SKM-1 (cell line): ENCODE data around the gene USP30.
"Not testable (repeated sequence)": the region's sequence is repeated elsewhere in the genome, so short reads cannot be mapped to it uniquely, and the experiment has no call there.

Experiments
- DNase-seq: peaks from one replicate; lab custom pipeline; 2025; ENCODE audit not compliant: unreplicated experiment; lab: John Stamatoyannopoulos, UW

Gene USP30

DNA sequence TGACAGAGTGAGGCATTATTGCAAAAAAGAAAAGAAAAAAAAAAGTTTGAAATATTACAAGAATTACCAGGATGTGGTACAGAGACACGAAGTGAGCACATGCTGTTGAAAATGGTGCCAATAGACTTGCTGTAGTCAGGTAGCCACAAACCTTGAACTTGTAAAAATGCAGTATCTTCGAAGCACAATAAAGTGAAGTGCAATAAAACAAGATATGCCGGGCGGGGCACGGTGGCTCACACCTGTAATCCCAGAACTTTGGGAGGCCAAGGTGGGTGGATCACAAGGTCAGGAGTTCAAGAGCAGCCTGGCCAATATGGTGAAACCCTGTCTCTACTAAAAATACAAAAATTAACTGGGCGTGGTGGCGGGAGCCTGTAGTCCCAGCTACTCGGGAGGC, 2.6 kb upstream of the USP30 start:
- not testable (repeated sequence) for DNase-seq

DNA sequence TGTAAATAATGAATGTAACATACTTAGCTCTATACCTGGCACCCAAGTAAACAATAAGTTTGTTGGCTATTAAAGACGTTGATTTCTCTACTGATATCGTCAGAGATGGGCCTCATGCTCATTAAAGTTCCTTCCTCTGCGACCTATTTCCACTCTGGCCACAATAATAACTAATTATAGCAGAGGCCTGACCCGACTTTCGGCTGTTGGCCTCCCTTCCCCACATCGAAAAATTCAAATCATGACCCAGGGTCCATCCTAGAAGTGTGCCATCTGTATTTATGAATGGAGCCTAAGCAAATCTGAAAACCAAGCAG, 321 bp upstream of the USP30 start:
- DNase-seq, result no peak

DNA sequence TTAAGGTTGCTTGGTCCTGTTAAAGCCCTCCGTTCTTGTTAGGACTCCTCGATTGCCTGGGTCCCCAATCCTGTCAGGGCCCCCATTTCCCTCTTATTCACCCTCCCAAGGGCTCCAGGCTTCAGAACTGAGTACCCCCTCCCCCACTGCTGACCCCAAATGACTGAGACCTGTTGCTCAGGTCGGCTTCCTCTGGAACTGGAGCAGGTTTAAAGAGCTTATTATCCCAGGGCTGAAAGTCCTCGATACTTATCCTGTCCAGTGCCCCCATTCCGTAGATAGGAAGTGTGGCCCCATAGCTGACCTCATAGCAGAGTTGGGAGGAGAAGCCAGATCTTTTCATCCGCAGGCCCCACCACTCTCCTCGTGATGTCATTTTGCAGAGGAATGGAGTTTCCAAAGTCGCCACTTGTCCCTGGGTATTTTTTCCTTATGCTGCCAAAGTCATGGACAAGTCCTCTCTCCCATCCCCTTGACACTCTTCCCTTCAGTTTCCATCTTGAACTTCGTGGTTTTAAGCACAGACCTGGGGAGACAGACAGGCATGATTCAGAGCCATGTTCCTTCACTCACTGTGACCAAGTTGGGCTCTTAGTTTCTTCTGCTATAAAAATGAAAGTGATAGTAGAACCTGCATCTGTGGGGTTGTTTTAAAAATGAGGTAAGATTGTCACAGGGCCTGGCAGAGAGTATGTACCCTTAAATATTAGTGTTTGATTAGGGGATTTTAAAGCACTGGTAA, 1.2 kb downstream of the USP30 start:
- no peak for DNase-seq

DNA sequence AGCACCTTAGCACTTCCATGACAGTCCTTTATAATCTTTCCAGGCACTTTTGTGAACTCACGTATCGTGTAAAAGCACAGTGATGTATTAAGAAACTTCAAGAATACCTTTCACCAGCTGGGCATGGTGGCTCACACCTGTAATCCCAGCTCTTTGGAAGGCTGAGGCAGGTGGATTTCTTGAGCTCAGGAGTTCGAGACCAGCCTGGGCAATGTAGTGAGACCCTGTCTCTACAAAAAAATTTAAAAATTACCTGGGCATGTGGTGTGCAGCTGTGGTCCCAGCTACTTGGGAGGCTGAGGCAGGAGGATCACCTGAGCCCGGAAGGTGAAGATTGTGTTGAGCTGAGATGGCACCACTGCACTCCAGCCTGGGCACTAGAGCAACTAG, 1.7 kb downstream of the USP30 start:
- DNase-seq, result not testable (repeated sequence)

DNA sequence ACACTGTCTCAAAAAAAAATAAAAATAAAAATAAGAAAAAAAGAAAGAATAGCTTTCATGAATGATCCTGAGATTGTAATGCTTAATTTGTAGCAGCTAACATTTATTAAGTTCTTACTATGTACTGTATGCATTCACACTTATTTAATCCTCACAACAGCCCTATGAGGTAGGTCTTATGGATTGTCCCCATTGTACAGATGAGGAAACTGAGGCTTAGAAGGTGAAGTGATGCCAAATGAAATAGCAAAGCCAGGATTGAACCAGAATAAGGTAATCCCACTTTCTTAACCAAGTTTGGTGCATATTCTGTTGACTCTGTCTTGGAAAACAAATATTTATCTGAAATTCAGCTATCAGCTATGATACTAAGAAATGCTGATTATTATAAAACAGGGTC, 2.1 kb downstream of the USP30 start:
- DNase-seq, result no peak

DNA sequence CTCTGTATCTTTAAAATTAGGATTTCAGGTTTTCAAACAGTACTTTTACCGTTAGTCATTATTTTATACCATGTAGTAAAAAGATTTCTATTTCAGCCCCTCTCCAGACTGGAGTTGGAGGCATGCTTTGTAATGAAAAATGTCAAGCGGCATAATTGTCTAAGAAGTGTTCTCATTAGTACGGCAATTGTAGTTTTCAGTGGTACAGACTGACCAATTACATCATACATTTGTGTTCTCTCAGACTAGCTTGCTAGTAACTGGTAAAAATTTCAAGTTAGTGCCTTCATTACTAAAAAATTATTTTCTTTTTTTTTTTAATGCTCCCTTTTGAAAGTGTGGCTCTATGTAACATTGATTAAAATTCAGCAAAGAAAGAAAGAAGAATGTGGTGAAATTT, 4.5 kb downstream of the USP30 start:
- DNase-seq, result no peak

DNA sequence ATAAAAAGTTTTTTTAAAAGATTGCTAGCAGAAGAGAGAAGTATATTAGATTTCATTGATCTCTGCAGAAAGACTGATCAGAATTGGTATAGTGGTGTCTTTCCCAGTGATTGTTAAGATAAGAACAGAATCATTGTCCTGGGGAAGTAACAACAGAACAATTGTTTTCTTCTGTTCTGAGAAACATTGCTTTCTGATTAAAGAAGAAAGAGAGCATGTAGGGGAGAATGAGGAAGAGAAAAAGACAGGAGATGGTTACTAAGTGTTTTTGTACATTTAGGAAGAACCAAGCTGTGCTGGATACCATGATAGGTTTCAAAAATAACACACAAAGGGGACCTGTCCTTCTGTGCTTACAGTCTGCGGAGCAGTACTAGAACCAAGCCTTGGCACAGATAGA, 5.0 kb downstream of the USP30 start:
- DNase-seq, result no peak

DNA sequence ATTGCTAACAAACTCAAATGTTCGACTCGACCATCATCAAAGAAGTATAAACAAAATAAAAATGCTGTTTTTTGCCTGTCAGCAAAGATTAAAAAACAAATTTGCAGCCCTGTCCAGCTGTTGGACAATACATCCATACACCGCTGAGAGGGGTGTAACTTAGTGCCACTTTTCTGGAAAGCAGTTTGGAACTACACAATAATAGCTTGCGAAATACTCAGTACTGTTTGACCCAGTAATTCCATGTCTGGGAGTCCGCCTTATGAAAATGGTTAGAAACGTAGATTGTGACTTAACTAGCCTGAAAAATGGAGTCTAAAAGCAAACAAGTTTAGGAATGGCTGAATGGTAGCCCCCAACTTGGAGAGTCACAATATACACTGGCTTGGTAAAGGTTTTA, 6.4 kb downstream of the USP30 start:
- DNase-seq, result no peak

DNA sequence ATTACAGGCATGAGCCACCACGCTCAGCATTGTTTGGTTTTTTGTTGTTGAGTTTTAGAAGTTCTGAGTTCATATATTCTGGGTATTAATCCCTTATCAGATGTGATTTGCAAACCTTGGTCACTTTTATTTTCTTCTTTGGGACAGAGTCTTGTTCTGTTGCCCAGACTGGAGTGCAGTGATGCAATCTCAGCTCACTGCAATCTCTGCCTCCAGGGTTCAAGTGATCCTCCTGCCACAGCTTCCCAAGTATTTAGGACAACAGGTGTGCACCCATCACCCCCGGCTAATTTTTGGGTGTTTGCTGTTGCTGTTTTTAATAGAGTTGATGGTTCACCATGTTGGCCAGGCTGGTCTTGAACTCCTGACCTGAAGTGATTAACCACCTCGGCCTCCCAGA, 11.8 kb downstream of the USP30 start:
- DNase-seq, result no peak

DNA sequence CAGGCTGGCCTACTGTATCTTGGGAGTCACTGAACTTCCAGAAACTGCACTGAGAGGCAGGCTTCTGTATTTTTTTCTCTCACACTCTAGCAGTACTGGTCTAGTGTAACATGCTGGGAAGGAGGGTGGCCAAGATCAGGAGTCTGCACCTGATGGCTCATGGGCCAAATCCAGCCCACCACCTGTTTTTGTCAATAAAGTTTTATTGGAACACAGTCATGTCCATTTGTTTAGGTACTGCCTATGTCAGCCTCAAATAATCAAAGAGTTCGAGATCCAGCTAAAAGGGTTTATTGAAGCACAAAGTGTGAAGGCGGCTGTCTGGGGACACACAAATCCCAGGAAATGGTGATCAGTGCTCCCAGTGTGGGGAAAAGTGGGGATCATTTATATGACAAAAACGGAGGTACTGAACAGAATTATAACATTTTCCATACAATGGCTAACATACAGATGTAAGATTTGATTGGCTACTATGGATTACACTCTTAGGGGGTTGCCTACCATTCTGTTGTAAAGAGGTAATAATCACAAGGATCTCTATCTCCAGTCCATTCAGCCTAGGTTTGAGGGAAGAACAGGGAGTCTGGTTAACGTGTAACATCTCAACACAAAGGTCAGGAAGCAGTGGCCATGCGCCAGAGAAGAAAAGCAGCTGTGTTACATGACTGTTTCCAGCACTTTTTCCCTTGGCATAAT, 12.9 kb downstream of the USP30 start:
- no peak for DNase-seq

DNA sequence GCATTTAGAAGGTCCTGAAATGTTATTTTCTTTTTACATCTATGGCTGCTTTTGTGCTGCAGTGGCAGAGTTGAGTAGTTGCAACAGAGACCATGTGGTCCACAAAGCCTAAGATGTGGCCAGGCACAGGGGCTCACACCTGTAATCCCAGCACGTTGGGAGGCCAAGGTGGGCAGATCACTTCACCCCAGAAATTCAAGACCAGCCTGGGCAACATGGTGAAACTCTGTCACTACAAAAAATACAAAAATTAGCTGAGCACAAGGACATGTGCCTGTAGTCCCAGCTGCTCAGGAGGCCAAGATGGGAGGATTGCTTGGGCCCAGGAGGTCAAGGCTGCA, 13.4 kb downstream of the USP30 start:
- no peak for DNase-seq

DNA sequence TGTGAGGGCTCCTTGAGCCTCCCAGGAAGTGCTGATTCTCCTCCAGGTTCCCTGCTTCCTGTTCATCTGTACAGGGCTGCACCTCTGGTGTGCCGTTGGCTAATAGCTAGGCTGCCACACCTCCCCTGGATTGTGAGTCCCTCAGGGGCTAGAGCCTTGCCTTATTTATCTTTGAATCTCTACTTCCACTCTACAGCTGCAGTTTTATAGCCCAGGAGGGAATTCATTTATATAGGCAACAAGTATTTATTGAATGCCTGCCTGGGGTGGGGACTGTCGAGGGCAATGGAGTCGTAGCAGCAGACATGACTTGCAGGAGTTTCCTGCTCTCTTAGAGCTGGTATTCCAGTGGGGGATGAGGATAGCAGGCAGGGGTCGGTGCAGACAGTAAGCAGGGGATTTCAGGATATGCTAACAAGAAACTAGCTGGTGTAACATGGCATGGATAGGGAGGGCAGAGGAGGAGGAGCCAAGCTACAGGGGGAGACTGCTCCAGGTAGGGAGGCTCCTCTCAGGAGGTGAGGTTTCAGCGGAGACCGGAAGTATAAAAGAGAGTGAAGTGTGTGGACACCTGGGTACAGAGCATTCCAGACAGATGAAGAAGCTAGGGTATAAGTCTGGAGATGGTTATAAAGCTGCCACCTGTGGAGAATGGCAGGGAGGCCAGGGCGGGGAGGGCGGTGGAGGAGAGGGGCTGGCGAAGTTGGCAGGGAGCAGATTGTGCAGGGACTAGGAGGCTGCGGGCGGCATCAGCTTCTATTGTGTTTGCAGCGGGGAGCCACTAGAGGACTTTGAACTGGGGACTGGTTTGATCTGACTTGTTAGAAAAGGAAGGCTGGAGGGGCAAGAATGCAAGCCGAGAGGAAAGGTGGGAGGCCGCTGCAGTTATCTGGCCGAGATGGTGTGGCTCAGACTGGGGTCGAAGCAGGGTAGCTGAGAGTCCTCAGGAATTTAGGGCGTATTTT, 17.2 kb downstream of the USP30 start:
- DNase-seq, result no peak

DNA sequence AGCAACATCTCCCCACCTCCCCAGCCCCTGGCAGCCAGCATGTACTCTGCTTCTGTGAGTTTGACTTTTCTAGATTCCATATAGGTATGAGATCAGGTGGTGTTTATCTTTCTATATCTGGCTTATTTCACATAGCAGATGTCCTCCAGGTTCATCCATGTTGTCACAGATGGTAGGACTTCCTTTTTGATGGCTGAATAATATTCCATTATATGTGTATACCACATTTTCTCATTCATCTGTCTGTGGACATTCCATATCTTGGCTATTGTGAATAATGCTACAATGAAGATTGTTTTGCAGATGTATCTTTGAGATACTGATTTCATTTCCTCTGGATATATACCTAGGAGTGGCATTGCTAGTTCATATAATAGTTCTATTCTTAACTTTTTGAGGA, 22.5 kb downstream of the USP30 start:
- no peak for DNase-seq

DNA sequence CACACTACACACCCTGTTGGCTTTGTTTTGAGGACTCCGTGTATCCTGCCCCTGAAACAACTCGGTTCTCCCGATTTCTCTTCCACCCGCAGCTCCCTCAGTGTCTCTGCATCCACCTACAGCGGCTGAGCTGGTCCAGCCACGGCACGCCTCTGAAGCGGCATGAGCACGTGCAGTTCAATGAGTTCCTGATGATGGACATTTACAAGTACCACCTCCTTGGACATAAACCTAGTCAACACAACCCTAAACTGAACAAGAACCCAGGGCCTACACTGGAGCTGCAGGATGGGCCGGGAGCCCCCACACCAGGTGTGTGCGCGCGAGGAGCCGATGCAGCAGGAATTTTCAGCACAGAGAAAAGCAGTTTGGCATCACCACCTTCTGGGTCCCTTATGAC, 30.4 kb downstream of the USP30 start:
- no peak for DNase-seq

DNA sequence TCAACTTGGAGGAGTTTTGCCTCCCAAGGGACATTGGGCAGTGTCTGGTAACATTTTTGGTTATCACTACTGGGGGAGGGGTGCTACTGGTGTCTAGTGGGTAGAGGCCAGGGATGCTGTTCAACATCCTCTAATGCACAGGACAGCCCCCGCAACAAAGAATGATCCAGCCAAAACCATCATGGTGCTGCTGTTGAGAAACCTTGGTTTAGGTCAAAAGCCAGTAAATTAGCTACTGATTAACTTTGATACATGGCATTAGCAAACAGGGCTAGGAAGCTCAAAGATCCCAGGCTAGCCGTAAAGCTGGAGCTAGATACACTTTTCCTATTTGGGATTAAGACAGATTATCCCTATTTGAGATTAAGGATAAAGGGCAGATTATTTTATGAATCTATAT, 32.0 kb downstream of the USP30 start:
- no peak for DNase-seq

DNA sequence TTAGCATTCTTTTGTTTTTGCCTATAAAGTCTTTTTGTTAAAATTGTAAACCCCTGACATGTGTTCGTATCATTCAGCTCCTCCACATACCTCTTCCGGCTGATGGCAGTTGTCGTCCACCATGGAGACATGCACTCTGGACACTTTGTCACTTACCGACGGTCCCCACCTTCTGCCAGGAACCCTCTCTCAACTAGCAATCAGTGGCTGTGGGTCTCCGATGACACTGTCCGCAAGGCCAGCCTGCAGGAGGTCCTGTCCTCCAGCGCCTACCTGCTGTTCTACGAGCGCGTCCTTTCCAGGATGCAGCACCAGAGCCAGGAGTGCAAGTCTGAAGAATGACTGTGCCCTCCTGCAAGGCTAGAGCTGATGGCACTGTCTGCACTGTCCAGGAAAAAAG, 33.2 kb downstream of the USP30 start:
- DNase-seq, result no peak

DNA sequence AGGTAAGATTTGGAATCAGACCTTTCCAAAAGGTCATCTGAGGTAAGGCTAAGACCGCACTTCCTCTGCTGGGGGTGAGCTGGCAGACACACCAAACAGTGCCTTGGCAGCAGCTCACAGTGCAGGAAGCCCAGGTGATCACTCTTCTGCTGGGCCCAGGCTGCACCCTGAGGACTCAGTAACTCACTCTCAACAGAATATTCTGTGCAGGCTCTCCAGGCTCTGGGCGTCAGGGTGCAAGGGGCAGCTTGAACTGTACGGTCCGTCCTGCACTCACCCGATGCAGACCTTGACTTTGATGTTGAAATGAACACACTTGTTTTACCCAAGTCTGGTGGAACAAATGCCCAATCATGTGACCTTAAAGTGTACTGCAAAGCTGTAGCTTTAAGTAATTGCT, 34.9 kb downstream of the USP30 start:
- DNase-seq, result no peak

DNA sequence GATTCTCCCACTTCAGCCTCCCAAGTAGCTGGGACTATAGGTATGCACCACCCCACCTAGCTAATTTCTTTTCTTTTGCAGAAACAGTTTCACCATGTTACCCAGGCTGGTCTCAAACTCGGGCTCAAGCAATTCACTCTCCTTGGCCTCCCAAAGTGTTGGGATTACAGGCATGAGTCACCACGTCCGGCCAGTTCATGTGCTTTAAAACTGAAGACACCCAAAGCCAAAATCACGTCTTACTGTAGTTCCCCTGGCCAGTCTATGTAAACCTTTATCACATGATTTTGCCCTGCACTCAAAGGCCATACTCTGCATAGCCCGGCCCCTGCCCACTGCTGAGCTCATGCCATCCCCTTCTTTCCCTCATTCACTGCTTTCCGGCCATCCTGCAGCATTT, 36.4 kb downstream of the USP30 start:
- DNase-seq, result no peak

DNA sequence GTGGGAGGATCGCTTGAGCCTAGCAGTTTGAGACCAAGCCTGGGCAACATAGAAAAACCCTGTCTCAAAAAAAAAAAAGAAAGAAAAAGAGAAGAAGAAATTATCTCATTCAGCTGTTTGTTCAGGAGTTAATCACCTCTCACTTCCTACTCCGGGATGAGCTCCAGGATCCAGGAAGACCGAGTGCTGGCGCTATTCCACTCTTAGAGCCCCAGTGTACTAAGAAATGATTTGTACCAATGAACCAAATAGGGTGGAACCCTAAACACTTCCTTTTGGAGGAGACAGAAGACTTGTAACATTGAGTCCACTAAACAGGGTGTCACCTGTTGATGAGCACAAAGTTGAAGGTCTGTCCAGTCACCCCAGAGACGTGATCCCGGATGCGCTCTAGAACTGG, 37.3 kb downstream of the USP30 start:
- DNase-seq, result no peak

DNA sequence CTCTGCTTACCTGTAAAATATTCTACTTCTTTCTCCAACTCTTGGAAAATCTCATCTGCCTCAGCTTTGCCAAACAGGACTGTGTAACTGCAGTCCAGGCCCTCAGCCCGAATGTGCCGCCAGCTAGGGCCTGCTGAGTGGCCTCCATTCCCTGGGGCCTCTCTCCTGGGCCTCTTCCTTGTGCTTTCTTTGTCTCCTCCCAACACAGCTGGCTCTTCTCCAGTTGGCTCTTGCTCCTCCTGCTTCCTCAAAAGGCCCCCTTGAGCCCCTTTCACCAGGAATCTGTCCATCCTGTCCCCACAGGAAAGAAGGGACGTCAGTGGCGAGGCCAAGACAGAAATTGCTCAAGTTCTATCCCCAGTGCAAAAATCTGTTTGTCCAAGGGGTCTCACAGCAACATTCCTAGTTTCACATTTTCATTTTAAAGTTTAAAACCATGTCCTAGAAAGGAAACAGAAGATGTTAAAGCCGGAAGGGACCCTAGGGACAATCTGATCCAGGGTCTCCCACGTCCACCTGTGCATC, 40.2 kb downstream of the USP30 start:
- no peak for DNase-seq

DNA sequence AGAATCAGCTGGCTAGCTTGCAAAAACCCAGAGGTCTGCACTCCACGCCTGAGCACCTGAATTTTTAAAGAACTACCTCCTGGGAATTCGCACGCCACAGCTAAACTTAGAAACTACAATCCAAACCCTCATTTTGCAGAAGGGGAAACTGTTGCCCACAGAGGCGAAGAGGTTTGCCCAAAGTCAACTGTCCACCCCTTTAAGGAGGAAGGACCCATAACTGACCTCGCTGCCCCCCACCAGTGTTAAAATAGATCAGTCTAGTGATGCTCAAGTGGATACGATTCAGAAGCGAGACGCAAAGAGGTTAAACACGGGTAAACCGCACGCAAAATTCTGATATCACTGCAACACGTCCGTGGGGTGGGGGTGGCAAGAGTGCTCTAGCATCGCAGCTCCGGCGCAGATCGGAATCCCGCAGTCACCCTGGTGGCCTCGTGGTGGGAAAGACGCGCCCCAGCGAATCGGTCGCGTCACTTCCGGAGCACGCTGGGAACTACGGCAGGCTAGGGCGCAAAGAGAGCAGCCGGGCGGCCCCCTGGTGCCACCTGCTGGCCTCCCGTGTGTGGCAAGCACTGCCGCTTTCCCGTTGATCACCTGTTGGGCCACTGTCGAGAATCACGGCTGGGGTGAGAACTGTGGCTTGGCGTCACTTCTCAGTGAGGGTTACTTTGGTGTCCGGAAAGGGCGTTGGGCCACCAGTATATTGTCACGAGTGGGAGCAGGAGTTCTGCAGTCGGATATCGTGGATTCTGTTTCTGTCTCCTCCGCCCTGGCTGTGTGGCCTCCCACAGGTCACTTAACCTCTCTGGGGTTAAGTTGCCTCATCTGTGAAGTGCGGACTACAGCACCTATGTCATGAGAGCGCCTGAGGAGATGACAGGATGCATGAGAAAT, 40.9 kb downstream of the USP30 start, which contains the start of gene ALKBH2:
Gene ALKBH2 (minus strand): TSS at position 451 of the 897 bp plus-strand sequence. CDS start 686 bp downstream, outside the sequence.
- DNase-seq, result peak; percentile 29
